Naive B cell (primary cell): ENCODE measurements around the gene ZNF337. TPM values are rescaled to one million over a fixed set of nuclear protein-coding genes. Genes with fewer than 3 reads are reported as not detected.

Experiments
- ATAC-seq, 2 donors: fragments of 150-1000 bp; cut with Tn5 transposase; 2 replicates each; pipeline ENCODE4 v1.10.0; 2021; ENCODE audit warnings: low read depth in 2 of 2, mild to moderate bottlenecking in 2 of 2, moderate library complexity in 2 of 2
- DNase-seq: peaks from one replicate; pipeline ENCODE4 v3.0.0; 2022
- H3K27ac Mint-ChIP-seq, 6 donors: one replicate each; pipeline ENCODE4 v1.8.0; 2020 to 2022; ENCODE audit warnings: mild to moderate bottlenecking in 6 of 6, mixed read lengths in 6 of 6, moderate library complexity in 5 of 6, inconsistent platforms in 2 of 6
- H3K27me3 Mint-ChIP-seq, 3 donors: one replicate each; pipeline ENCODE4 v1.8.0; 2021 to 2022; ENCODE audit warnings: mixed read lengths in 3 of 3, mild to moderate bottlenecking in 1 of 3
- H3K36me3 Mint-ChIP-seq, 2 donors: one replicate each; pipeline ENCODE4 v1.8.0; 2020 to 2022; ENCODE audit warnings: mixed read lengths in 2 of 2, inconsistent platforms in 1 of 2, mild to moderate bottlenecking in 1 of 2
- H3K4me1 Mint-ChIP-seq, 3 donors: one replicate each; pipeline ENCODE4 v1.8.0; 2020 to 2022; ENCODE audit warnings: mixed read lengths in 3 of 3, inconsistent platforms in 1 of 3, mild to moderate bottlenecking in 1 of 3, moderate library complexity in 1 of 3
- H3K4me3 Mint-ChIP-seq, 8 donors: one replicate each; pipeline ENCODE4 v1.8.0; 2020 to 2022; ENCODE audit warnings: mild to moderate bottlenecking in 8 of 8, mixed read lengths in 8 of 8, moderate library complexity in 8 of 8, inconsistent platforms in 2 of 8
- H3K9me3 Mint-ChIP-seq, 7 donors: one replicate each; pipeline ENCODE4 v1.8.0; 2020 to 2022; ENCODE audit warnings: mixed read lengths in 7 of 7, mild to moderate bottlenecking in 5 of 7, inconsistent platforms in 2 of 7, moderate library complexity in 1 of 7
- polyA plus RNA-seq, 6 donors: library from polyadenylated mRNA; unstranded; fragments of 300-500 nt; fragmentation: Illumina TruSeq; gene quantifications; one replicate each; pipeline ENCODE4 v1.2.3, GENCODE V29; 2021; ENCODE audit warnings: low read depth in 6 of 6

ZNF337 gene
- polyA plus RNA-seq, result 1 to 10 TPM in 5 of 6 donors, under 1 TPM in 1; 0.77 to 10.0 (median 7.8) TPM

- Mint-ChIP-seq H3K27me3 (no peaks in the 10 kb centered on the region), H3K36me3 (peaks cover 0 to 13% of the 10 kb centered on the region in 2 donors), H3K27ac (peak within 1 kb of the TSS; percentile 75 to 98 (median 90)), H3K4me3 (peak within 1 kb of the TSS; percentile 88 to 97 (median 96)), H3K4me1 (peaks cover 9 to 33% (median 16%) of the 10 kb centered on the region in 3 donors), H3K9me3 (peaks cover 0 to 19% (median 13%) of the 10 kb centered on the region in 7 donors)
- DNase-seq (peak; percentile 88), ATAC-seq (peak; percentile 96)
These were observed at the start of gene ZNF337 for GRCh38 chr20:25696371-25697131. TSS of gene ZNF337 (minus strand) at chr20:25696853. CDS start at chr20:25686417, 10,436 bp downstream.

GRCh38 chr20:25745738-25746137 lies 49.1 kb upstream of the ZNF337 start:
- H3K4me3 Mint-ChIP-seq, result no peak overlapping the region
- peaks cover 0 to 5% (median 3%) of the 10 kb centered on the region in 3 donors for H3K4me1 Mint-ChIP-seq
- DNase-seq, result no peak
- H3K27ac Mint-ChIP-seq, result no peak overlapping the region
- no peaks in the 10 kb centered on the region for H3K27me3 Mint-ChIP-seq
- ATAC-seq, result no peak
- H3K36me3 Mint-ChIP-seq, result no peaks in the 10 kb centered on the region
- H3K9me3 Mint-ChIP-seq, result no peaks in the 10 kb centered on the region

GRCh38 chr20:25745100-25745499 lies 48.4 kb upstream of the ZNF337 start:
- Mint-ChIP-seq H3K27ac (no peak overlapping the region), H3K4me3 (no peak overlapping the region), H3K36me3 (no peaks in the 10 kb centered on the region), H3K9me3 (no peaks in the 10 kb centered on the region), H3K4me1 (no peaks in the 10 kb centered on the region), H3K27me3 (no peaks in the 10 kb centered on the region)
- ATAC-seq (no peak), DNase-seq (no peak)

GRCh38 chr20:25744261-25744660 lies 47.6 kb upstream of the ZNF337 start:
- H3K27me3 Mint-ChIP-seq, result no peaks in the 10 kb centered on the region
- H3K36me3 Mint-ChIP-seq, result no peaks in the 10 kb centered on the region
- ATAC-seq (no peak), DNase-seq (no peak)
- H3K4me1 Mint-ChIP-seq, result no peaks in the 10 kb centered on the region
- H3K27ac Mint-ChIP-seq, result no peak overlapping the region
- H3K9me3 Mint-ChIP-seq, result peaks cover 0 to 2% (median 0%) of the 10 kb centered on the region in 7 donors
- H3K4me3 Mint-ChIP-seq, result no peak overlapping the region

GRCh38 chr20:25741088-25741487 lies 44.4 kb upstream of the ZNF337 start:
- DNase-seq, result no peak
- Mint-ChIP-seq H3K27me3 (no peaks in the 10 kb centered on the region), H3K4me1 (no peaks in the 10 kb centered on the region), H3K27ac (no peak overlapping the region), H3K4me3 (no peak overlapping the region), H3K9me3 (peaks cover 0 to 2% (median 0%) of the 10 kb centered on the region in 7 donors), H3K36me3 (no peaks in the 10 kb centered on the region)
- ATAC-seq, result no peak

- Mint-ChIP-seq H3K4me3 (no peak overlapping the region), H3K27ac (no peak overlapping the region), H3K27me3 (no peaks in the 10 kb centered on the region), H3K36me3 (no peaks in the 10 kb centered on the region), H3K4me1 (peaks cover 0 to 1% (median 0%) of the 10 kb centered on the region in 3 donors), H3K9me3 (peaks cover 0 to 2% (median 0%) of the 10 kb centered on the region in 7 donors)
- ATAC-seq, result no peak
- DNase-seq, result no peak
These were observed 43.1 kb upstream of the ZNF337 start for GRCh38 chr20:25739615-25740320.

- Mint-ChIP-seq H3K36me3 (no peaks in the 10 kb centered on the region), H3K4me3 (no peak overlapping the region), H3K27me3 (no peaks in the 10 kb centered on the region), H3K27ac (no peak overlapping the region), H3K4me1 (peaks cover 0 to 1% (median 0%) of the 10 kb centered on the region in 3 donors), H3K9me3 (peaks cover 0 to 2% (median 0%) of the 10 kb centered on the region in 7 donors)
- no peak for ATAC-seq
- no peak for DNase-seq
These were observed 41.5 kb upstream of the ZNF337 start for GRCh38 chr20:25738198-25738597.

GRCh38 chr20:25733903-25734302 lies 37.2 kb upstream of the ZNF337 start:
- no peaks in the 10 kb centered on the region for H3K36me3 Mint-ChIP-seq
- DNase-seq (no peak), ATAC-seq (no peak)
- H3K27me3 Mint-ChIP-seq, result no peaks in the 10 kb centered on the region
- H3K4me3 Mint-ChIP-seq, result no peak overlapping the region
- peaks cover 0 to 1% (median 0%) of the 10 kb centered on the region in 3 donors for H3K4me1 Mint-ChIP-seq
- no peak overlapping the region for H3K27ac Mint-ChIP-seq
- H3K9me3 Mint-ChIP-seq, result peaks cover 0 to 3% (median 0%) of the 10 kb centered on the region in 7 donors

GRCh38 chr20:25730862-25731261 lies 34.2 kb upstream of the ZNF337 start:
- H3K4me1 Mint-ChIP-seq, result peaks cover 0 to 3% (median under 1%) of the 10 kb centered on the region in 3 donors
- ATAC-seq, result no peak
- H3K27ac Mint-ChIP-seq, result no peak overlapping the region
- H3K4me3 Mint-ChIP-seq, result no peak overlapping the region
- no peak for DNase-seq
- H3K36me3 Mint-ChIP-seq, result peaks cover 8 to 13% of the 10 kb centered on the region in 2 donors
- H3K27me3 Mint-ChIP-seq, result no peaks in the 10 kb centered on the region
- H3K9me3 Mint-ChIP-seq, result peaks cover 7 to 21% (median 18%) of the 10 kb centered on the region in 7 donors

- H3K4me3 Mint-ChIP-seq, result no peak overlapping the region
- H3K27ac Mint-ChIP-seq, result no peak overlapping the region
- peaks cover 0 to 3% (median 2%) of the 10 kb centered on the region in 3 donors for H3K4me1 Mint-ChIP-seq
- ATAC-seq (no peak), DNase-seq (no peak)
- peaks cover 10 to 62% (median 48%) of the 10 kb centered on the region in 7 donors for H3K9me3 Mint-ChIP-seq
- peaks cover 37 to 52% of the 10 kb centered on the region in 2 donors for H3K36me3 Mint-ChIP-seq
- H3K27me3 Mint-ChIP-seq, result no peaks in the 10 kb centered on the region
These were observed 29.7 kb upstream of the ZNF337 start for GRCh38 chr20:25726357-25726756.

- no peak overlapping the region for H3K4me3 Mint-ChIP-seq
- peaks cover 0 to 3% (median 2%) of the 10 kb centered on the region in 3 donors for H3K4me1 Mint-ChIP-seq
- H3K9me3 Mint-ChIP-seq, result peaks cover 10 to 66% (median 50%) of the 10 kb centered on the region in 7 donors
- no peaks in the 10 kb centered on the region for H3K27me3 Mint-ChIP-seq
- no peak overlapping the region for H3K27ac Mint-ChIP-seq
- peaks cover 43 to 59% of the 10 kb centered on the region in 2 donors for H3K36me3 Mint-ChIP-seq
- no peak for DNase-seq
- no peak for ATAC-seq
These were observed 29.0 kb upstream of the ZNF337 start for GRCh38 chr20:25725639-25726038.

- H3K9me3 Mint-ChIP-seq, result peaks cover 10 to 66% (median 50%) of the 10 kb centered on the region in 7 donors
These were observed 27.3 kb upstream of the ZNF337 start for GRCh38 chr20:25723975-25724374.

GRCh38 chr20:25720285-25720684 lies 23.6 kb upstream of the ZNF337 start:
- no peak for ATAC-seq
- no peak for DNase-seq
- H3K4me1 Mint-ChIP-seq, result peaks cover 0 to 9% (median under 1%) of the 10 kb centered on the region in 3 donors
- H3K27ac Mint-ChIP-seq, result no peak overlapping the region
- H3K27me3 Mint-ChIP-seq, result no peaks in the 10 kb centered on the region
- H3K9me3 Mint-ChIP-seq, result peaks cover 7 to 58% (median 38%) of the 10 kb centered on the region in 7 donors
- H3K4me3 Mint-ChIP-seq, result no peak overlapping the region
- peaks cover 50 to 62% of the 10 kb centered on the region in 2 donors for H3K36me3 Mint-ChIP-seq

More at GRCh38 chr20:25723975-25724374, 27.3 kb upstream of the ZNF337 start:
- Mint-ChIP-seq H3K4me3 (no peak overlapping the region), H3K27me3 (no peaks in the 10 kb centered on the region), H3K36me3 (peaks cover 43 to 60% of the 10 kb centered on the region in 2 donors), H3K27ac (peak overlapping the region in 1 of 6 donors; percentile 15), H3K4me1 (peaks cover 2 to 9% (median 3%) of the 10 kb centered on the region in 3 donors)
- ATAC-seq, result no peak
- no peak for DNase-seq
